Colonic mucosa (tissue), 4 donors: ENCODE data around the gene P3R3URF. TPM values are rescaled to one million over a fixed set of nuclear protein-coding genes. Genes with fewer than 3 reads are reported as not detected.

Source experiments
- DNase-seq: peaks from one replicate; pipeline ENCODE4 v3.0.0-alpha.2; 2020
- H3K27ac ChIP-seq: fragments of 200-600 bp; one replicate; pipeline ENCODE4 v1.8.0; 2021
- H3K27me3 ChIP-seq: fragments of 200-600 bp; one replicate; pipeline ENCODE4 v1.8.0; 2021
- H3K36me3 ChIP-seq: fragments of 200-600 bp; one replicate; pipeline ENCODE4 v1.8.0; 2021
- H3K4me1 ChIP-seq: fragments of 200-600 bp; one replicate; pipeline ENCODE4 v1.8.0; 2021; ENCODE audit warnings: mild to moderate bottlenecking
- H3K4me3 ChIP-seq: fragments of 200-600 bp; one replicate; pipeline ENCODE4 v1.8.0; 2021
- H3K9ac ChIP-seq, 2 donors: one replicate each; pipeline ENCODE4 v1.7.0; 2013; ENCODE audit warnings: control low read depth in 2 of 2, low read depth in 2 of 2, low read length in 2 of 2
- H3K9me3 ChIP-seq: fragments of 200-600 bp; one replicate; pipeline ENCODE4 v1.8.0; 2021
- CTCF ChIP-seq: fragments of 200-600 bp; IDR thresholded peaks from one replicate; pipeline ENCODE4 v1.8.0; 2022; ENCODE audit warnings: antibody characterized with exemption, mild to moderate bottlenecking
- intact Hi-C: fragments of 100-400 bp; cut with DNase I; formaldehyde crosslinking; loops from one replicate; pipeline ENCODE4 v1.14.1; 2022
- total RNA-seq, 2 donors: library from RNA; stranded (reverse); fragmentation: NEBNext Ultra II Directional in 1 of 2; extraction: Animal tissue kit (Norgen Biotek cat#: 25700) in 1 of 2; gene quantifications; one replicate each; pipeline ENCODE4 v1.2.1, GENCODE V29; 2021
- donor health status: healthy.
- donor health status: DM: no; HTN: no; CAD: no.
- donor health status: DM: no; HTN: no; CAD: no.

The P3R3URF gene
- total RNA-seq, 2 donors from 2014 or later, result not detected

DNA sequence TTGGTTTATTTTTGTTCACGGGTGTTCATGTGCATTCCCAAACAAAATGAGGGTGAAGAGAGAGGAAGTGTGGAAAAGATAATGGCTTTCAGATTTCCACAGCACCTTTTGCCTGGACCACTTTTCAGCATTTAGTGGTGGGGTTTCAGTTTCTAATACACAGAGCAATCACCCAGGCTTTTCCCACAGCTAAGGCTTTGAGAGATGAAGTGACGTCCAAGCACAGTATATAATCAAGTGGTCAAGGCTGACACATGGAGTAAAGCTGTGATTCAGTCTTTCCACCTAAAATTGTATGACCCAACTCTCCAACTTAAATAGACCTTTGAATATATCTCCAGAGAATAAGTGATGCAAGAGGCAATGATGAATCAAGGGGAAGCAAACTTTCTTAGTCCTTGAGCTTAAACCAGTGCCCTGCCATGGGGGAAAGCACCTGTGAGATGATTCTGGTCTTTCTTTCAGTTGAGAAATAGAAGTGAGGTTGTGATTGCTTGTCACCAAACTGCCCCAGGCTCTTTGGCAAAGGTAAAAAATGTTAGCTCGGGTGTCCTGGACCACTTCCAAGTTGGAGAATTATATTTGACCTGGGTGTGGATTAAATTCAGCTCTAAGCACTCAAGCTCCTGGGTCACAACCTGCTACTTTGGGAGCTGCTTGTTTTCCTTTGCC lies 41.5 kb downstream of the P3R3URF start:
- Histone ChIP-seq H3K4me3 (no peak overlapping the region), H3K27me3 (peaks cover 8% of the 10 kb centered on the region), H3K27ac (no peak overlapping the region), H3K9me3 (no peaks in the 10 kb centered on the region), H3K36me3 (no peaks in the 10 kb centered on the region), H3K4me1 (no peaks in the 10 kb centered on the region), H3K9ac (no peak overlapping the region)
- no peak for DNase-seq
- no peak for TF ChIP-seq CTCF
- intact Hi-C loops, result no loop called here

DNA sequence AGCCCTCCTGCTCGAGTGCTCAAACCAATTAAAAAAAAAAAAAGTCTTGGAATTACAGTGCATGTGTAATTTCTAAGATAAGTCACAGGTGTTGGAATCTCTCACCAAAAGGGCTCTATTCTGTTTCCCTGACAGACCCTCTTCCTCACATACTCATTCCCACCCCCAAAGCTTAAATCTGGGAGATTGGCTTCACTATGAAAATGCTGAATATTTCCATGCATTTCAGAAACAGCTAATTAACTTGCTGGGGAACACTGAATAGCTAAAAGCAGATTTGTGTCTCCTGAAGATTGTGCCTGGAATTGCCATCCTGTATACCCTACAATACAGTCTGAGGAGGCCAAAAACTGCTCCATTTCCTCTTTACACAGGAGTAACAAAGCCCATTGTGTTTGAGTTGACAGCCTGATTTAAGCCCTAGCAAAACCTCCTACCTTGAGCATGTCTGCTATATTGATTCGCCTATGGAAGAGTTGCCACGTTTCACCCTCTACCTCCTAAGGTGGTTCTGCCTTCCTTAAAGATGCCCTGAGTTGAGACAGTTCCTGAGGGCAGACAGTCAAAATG lies 42.4 kb downstream of the P3R3URF start:
- no peak for TF ChIP-seq CTCF
- no peaks in the 10 kb centered on the region for H3K4me1 ChIP-seq
- H3K27ac ChIP-seq, result peak overlapping the region; percentile 58
- H3K4me3 ChIP-seq, result peak overlapping the region; percentile 61
- peaks cover 8% of the 10 kb centered on the region for H3K27me3 ChIP-seq
- peak overlapping the region in 1 of 2 donors; percentile 91 for H3K9ac ChIP-seq
- H3K36me3 ChIP-seq, result no peaks in the 10 kb centered on the region
- DNase-seq, result no peak
- intact Hi-C loops, result no loop called here
- no peaks in the 10 kb centered on the region for H3K9me3 ChIP-seq

- H3K27ac ChIP-seq, result peak overlapping the region; percentile 58
- no peaks in the 10 kb centered on the region for H3K9me3 ChIP-seq
- intact Hi-C loops, result no loop called here
- H3K4me3 ChIP-seq, result peak overlapping the region; percentile 61
- TF ChIP-seq CTCF, result no peak
- H3K9ac ChIP-seq, result peak overlapping the region; percentile 73 to 91
- no peaks in the 10 kb centered on the region for H3K4me1 ChIP-seq
- DNase-seq, result no peak
- peaks cover 8% of the 10 kb centered on the region for H3K27me3 ChIP-seq
- H3K36me3 ChIP-seq, result no peaks in the 10 kb centered on the region
Observed at GRCh38 chr1:46133181-46133658, 43.1 kb downstream of the P3R3URF start.

GRCh38 chr1:46132529-46133180 lies 43.6 kb downstream of the P3R3URF start, which contains the start of gene PIK3R3:
Gene PIK3R3 (minus strand): TSS chr1:46132629. CDS start chr1:46131952, 677 bp downstream.
- Histone ChIP-seq H3K9ac (peak within 1 kb of the TSS; percentile 77 to 91), H3K36me3 (no peaks in the 10 kb centered on the region), H3K4me3 (peak within 1 kb of the TSS; percentile 61), H3K4me1 (no peaks in the 10 kb centered on the region), H3K27me3 (peaks cover 8% of the 10 kb centered on the region), H3K27ac (peak within 1 kb of the TSS; percentile 58), H3K9me3 (no peaks in the 10 kb centered on the region)
- no peak for TF ChIP-seq CTCF
- intact Hi-C loops, result no loop called here
- DNase-seq, result peak; percentile 98

DNA sequence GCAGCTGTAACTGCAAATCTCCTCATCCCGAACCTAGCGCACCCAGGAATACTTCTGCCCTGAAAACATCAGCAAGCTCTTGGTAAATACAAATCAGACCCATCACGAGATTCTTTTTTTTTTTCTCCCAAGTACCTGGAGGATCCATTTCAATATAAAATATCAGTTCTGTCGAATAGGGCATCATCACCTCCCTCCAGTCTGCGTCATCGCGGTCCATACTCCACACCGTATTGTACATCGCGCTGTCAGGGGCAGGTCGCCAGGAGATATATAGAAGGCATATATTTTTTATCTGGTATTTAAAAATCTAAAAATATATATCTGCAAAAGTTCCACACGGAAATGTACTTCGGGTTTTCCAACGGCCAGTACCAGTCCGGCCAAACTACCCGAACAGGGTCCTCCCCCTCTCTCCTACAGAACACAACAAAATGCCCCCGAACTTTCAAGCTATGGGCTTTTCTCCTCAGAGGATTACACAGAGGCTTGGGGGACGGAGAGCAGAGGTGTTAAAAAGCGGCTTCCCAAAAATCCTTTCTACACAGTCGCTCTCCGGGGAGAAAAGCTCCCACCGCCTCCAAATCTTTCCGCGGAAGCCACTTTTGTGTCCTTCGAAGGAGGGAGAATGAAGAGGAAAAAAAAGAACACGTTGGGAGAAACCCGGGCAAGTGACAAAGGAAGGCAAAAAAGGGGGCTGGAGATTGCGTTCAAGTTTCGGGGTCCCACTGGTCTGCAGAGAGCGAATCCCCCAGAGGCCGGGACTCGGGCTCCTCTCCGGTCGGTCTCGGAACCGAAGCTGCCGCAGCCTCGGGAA lies 44.4 kb downstream of the P3R3URF start:
- no peaks in the 10 kb centered on the region for H3K4me1 ChIP-seq
- peak; percentile 47 for DNase-seq
- TF ChIP-seq CTCF, result no peak

More for the DNA sequence above, 44.4 kb downstream of the P3R3URF start:
- Histone ChIP-seq H3K9ac (peak overlapping the region; percentile 77 to 91), H3K9me3 (no peaks in the 10 kb centered on the region), H3K27ac (peak overlapping the region; percentile 58), H3K36me3 (no peaks in the 10 kb centered on the region), H3K4me3 (peak overlapping the region; percentile 61), H3K27me3 (peaks cover 8% of the 10 kb centered on the region)
- intact Hi-C loops, result no loop called here
